Neural progenitor cell (in vitro differentiated cells): ENCODE measurements around the gene TBRG4.

ENCODE experiments used
- CTCF ChIP-seq: fragments of 200-600 bp; sonication (generic); IDR thresholded peaks from 2 replicates; pipeline ENCODE4 v1.5.1; 2017; ENCODE audit warnings: antibody characterized with exemption, mild to moderate bottlenecking
- EZH2phosphoT487 ChIP-seq: fragments of 200-600 bp; sonication (generic); IDR thresholded peaks from 2 replicates; pipeline ENCODE4 v1.6.1; 2017; ENCODE audit warnings: antibody characterized with exemption

- TF ChIP-seq CTCF, result no peak
- TF ChIP-seq EZH2phosphoT487, result no peak
Measured at GRCh38 chr7:45108863-45109262, 2.6 kb downstream of the TBRG4 start.
